HG02798 (cell line): ENCODE data around the gene GNG3.
A peak's percentile ranks its signal among the peaks of the same experiment; 100 is the strongest.
"Not testable (repeated sequence)": the region's sequence is repeated elsewhere in the genome, so short reads cannot be mapped to it uniquely, and the experiment has no call there.

Experiments
- ATAC-seq: cut with Tn5 transposase; IDR thresholded peaks from one replicate; pipeline ENCODE4 v1.9.1; 2021; ENCODE audit warnings: mild to moderate bottlenecking; ENCODE audit not compliant: unreplicated experiment, poor library complexity

Gene GNG3

GRCh38 chr11:62715150-62716130 is 8.0 kb downstream of the GNG3 start:
- ATAC-seq: no peak

GRCh38 chr11:62716206-62716605 is 8.7 kb downstream of the GNG3 start:
- ATAC-seq: no peak

DNA sequence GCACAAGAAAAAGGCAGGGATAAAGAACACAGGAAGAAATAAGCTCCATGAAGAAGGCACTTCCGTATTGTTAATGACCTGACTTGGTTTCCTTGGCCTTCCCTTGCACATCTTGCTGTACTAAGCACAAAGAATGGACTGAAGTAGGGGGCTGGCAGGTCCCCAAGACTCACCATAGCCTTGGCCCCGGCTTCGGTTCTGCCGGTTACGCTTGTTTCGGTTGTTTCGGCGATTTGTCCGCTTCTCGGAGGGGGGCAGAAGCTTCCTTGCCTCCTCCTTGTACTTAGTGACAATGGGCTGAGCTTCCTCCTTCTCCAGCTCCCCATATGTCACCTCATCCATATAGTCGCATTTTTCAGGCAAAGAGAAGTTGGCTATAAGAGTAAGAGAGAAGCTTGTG is 9.3 kb downstream of the GNG3 start:
- ATAC-seq: no peak

- ATAC-seq: no peak
Observed at GRCh38 chr11:62719302-62719978, 12.0 kb downstream of the GNG3 start.

- ATAC-seq: no peak
Observed at GRCh38 chr11:62721994-62722393, 14.5 kb downstream of the GNG3 start.

DNA sequence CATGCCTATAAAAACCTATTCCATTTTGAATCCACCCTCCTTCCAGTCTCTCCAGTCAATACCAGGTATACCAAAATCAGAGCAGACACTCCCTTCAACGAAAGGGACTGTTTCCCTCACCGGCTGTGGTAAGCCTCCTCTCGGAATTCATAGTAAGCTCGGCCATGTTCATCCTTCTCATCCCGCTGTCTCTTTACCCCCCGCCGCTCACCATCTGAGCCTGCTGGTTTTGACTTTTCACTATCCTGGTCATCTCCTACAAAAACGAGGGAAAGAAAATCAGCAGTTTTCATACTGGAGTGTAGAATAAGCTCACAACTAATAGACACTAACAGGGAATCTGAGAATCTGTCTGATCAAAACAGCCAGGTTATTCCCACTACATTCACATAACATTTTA is 16.7 kb downstream of the GNG3 start:
- ATAC-seq: no peak

DNA sequence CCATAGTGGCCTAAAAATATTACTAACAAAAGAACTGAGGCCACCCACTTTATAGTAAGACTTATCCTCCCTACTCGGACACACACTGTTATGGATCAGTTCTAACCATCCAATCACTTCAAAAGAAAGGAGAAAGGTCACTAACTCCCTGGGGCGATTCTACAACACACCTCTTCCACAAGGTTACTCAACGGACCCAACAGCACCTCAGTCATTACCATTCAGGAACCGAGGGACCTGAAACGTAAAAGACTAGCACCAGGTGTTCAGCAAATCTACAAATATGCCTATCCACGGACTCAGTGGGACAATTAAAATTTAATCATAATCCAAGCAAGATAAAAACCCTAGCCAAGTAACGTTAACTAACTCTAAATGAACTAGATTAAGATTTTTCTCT is 18.2 kb downstream of the GNG3 start:
- ATAC-seq: no peak

- no peak for ATAC-seq
Observed at GRCh38 chr11:62726156-62726914, 18.9 kb downstream of the GNG3 start.

- no peak for ATAC-seq
Observed at GRCh38 chr11:62726915-62727164, 19.4 kb downstream of the GNG3 start.

DNA sequence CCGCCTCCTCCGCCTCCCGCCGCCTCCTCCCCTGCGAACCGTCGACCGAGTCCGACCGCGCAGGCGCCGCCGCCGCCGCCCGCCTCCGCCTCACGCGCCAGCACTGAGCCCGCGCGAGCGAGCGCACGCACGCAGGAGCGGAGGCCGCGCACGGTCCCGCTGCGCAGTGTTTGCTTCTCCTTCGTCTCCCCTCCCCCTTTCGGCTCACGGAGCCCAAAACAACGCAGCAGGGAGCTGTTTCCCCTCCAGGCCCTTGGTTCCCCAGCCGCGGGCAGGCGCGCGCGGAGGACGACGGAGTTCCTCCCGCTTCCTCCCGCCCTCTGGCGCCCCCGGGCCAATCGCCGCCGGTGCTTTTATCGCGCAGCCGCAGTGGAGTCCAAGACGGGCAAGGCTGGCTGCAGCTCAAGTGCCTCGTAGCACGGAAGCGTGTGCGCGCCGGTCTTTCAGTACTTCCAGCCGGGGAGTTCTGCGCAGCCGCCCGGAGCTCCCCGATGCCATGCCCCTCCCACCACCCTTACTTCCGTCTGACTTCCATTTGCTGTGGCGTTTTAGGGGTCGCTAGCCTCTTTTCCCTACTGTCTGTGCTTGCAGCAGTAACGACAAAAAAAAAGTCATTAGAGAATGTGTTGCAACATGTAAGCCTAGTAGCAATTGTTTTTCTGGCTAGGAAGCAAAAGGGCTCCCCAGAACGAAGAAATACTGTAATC is 19.8 kb downstream of the GNG3 start, which contains the start of gene HNRNPUL2:
Gene HNRNPUL2 (minus strand): TSS at position 293 of the 707 bp plus-strand sequence. CDS start 301 bp downstream, outside the sequence.
- ATAC-seq: peak; percentile 79

DNA sequence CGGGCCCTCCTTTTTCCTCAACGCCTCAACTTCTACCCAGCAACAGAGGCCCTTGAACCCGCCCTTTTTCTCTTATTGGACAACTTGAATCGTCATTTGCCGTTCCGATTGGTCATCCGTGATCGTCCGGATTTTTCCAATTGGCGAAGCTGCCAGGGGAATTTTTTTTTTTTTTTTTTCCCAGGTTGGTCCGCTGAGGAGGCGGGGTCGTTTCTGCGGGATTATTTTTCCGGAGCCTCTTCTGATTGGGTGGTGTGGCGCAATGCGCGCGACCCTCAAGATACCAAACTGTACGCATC is 20.3 kb downstream of the GNG3 start:
- peak; percentile 65 for ATAC-seq

- ATAC-seq: peak; percentile 12
Observed at GRCh38 chr11:62728171-62728988, 20.9 kb downstream of the GNG3 start, which contains the start of gene TTC9C. TSS of gene TTC9C (plus strand) at chr11:62728486. CDS start at chr11:62728849, 363 bp downstream.

GRCh38 chr11:62730076-62730475 is 22.6 kb downstream of the GNG3 start:
- not testable (repeated sequence) for ATAC-seq

DNA sequence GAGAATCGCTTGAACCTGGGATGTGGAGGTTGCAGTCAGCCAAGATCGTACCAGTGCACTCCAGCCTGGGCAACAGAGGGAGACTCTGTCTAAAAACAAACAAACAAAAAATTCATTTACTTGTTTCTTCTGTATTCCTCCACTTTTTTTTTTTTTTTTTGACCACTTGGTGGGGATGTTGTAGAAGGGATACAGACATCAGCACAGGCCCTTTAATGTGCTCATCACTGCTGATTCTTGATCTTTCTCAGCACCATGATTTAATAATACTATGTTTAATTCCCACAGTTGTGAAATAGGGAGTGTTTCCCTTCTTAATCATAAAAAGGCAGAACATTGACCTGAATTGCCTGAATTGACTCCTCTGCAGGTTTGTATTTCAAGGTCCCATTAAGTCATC is 25.4 kb downstream of the GNG3 start:
- no peak for ATAC-seq

- no peak for ATAC-seq
Observed at GRCh38 chr11:62737196-62737595, 29.7 kb downstream of the GNG3 start.

DNA sequence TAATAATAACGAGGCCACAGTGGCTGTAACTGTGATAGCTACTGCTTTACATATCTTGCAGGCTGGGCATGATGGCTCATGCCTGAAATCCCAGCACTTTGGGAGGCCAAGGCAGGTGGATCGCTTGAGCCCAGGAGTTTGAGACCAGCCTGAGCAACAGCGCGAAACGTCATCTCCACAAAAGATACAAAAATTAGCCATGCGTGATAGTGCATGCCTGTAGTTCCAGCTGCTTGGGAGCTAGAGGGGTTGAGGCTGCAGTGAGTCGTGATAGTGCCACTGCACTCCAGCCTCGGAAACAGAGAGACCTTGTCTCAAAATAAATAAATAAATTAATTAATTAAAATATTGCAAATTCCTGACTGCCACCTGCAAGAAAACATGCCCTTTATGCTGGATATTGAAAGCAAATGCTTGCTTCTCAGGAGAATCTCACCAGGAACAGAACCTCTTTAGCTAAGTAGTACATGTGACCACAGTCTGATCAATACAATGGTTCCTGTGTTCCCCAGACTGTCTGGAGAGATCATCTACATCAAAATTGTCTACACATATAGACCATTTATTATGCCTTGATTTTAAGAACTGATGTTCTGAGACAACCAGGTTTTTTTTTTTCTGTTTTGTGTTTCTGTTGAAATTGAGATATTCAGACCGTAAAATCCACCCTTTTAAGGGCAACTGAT is 40.1 kb downstream of the GNG3 start:
- ATAC-seq: no peak

DNA sequence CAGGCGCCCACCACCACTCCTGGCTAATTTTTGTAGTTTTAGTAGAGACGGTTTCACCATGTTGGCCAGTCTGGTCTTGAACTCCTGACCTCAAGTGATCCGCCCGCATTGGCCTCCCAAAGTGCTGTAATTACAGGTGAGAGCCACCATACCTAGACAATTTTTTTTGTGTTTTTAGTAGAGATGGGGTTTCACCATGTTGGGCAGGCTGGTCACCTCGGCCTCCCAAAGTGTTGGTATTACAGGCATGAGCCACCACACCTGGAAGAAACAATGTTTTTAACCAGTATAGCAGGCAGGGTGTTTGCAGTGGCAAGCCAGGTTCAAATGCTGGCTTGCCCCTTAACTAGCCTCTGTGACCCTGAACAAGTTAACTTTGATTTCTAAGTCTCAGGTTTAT is 42.5 kb downstream of the GNG3 start:
- ATAC-seq: not testable (repeated sequence)

DNA sequence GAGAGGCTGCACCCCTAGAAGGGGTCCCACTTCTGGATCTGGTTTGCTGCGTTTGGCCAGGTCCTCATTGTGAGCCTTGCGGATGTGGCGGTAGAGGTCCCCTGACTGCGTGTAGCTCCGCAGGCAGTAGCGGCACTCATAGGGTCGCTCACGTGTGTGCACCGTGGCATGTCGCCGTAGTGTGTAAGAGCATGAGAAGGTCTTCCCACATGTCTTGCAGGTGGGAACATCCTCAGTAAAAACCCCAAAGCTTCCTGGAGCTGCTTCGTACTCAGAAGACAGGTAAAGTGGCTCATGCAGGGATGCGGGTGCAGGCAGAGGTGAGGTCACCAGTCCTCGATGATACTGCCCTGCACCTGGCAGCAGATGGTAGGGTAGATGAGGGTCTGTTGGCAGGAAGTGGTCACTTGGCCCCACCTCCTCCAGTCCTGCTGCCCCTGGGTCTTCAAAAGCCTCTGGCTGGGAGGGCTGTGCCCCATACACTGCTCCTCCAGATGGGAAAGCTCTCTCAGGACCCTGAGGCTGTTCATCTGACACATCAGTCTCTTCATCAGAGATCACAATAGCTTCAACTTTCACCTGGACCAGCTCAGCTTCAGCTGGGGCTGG is 44.8 kb downstream of the GNG3 start:
- ATAC-seq: no peak
